ENCODE measurements around the gene CARMIL1.

The CARMIL1 gene

DNA sequence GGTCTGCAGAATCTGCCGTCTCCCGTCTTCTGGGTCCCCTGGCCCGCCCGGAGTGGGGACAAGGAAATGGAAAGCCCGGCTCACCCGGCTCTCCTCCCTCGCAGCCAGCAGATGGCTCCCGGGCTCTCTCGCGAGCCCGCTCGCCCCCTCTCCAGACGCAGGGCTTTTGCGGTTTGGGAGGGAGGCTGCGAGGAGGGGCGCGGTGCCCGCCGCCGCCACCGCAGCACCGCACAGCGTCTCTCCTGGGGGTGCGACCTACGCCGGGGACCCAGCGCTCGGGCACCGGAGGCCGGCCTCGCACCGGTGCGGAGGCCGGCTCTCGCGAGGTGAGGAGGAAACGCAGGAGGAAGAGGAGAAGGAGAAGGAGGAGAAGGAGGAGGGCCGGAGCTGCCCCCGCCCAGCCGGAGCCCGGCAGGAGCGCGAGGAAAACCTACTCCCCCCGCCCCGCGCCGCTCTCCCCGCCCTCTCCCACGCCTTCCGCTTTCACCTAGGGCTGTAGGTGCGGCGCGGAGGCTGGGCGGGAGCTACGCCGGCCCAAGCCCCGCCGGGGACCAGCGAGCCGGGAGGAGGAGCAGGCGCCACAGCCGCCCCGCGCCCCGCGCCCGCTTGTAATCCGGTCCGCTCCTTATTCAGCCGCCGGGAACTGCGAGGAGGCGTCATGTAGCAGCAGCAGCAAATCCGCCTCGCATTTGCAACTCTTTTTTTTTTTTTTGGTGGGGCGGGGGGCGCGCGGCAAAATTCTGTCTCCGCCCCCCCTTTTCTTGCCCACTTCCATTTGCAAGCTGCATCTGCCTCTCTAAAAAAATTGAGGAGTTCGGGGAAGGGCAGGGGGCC is at the start of gene CARMIL1:
Gene CARMIL1 (plus strand): TSS at position 461 of the 834 bp plus-strand sequence. CDS start 422 bp downstream, outside the sequence.
- Mint-ChIP-seq H3K36me3 (ENCODE audit: low read depth) (no peaks in the 10 kb centered on the region), H3K9me3 (no peaks in the 10 kb centered on the region), H3K27ac (peak within 1 kb of the TSS; percentile 84), H3K4me1 (ENCODE audit: low read depth) (peaks cover 45% of the 10 kb centered on the region), H3K4me3 (peak within 1 kb of the TSS; percentile 90), H3K27me3 (peaks cover 17% of the 10 kb centered on the region)

GRCh38 chr6:25229671-25230321 is 49.4 kb upstream of the CARMIL1 start:
- peaks cover 4% of the 10 kb centered on the region for H3K4me1 Mint-ChIP-seq (ENCODE audit: low read depth)
- H3K9me3 Mint-ChIP-seq, result no peaks in the 10 kb centered on the region
- H3K27ac Mint-ChIP-seq, result no peak overlapping the region
- H3K36me3 Mint-ChIP-seq (ENCODE audit: low read depth), result no peaks in the 10 kb centered on the region
- peaks cover 4% of the 10 kb centered on the region for H3K27me3 Mint-ChIP-seq
- H3K4me3 Mint-ChIP-seq, result no peak overlapping the region

GRCh38 chr6:25232479-25232878 is 46.7 kb upstream of the CARMIL1 start:
- no peak overlapping the region for H3K4me3 Mint-ChIP-seq

GRCh38 chr6:25233226-25233625 is 45.9 kb upstream of the CARMIL1 start:
- Mint-ChIP-seq H3K27ac (no peak overlapping the region), H3K4me1 (ENCODE audit: low read depth) (peaks cover 5% of the 10 kb centered on the region), H3K27me3 (no peaks in the 10 kb centered on the region), H3K36me3 (ENCODE audit: low read depth) (no peaks in the 10 kb centered on the region), H3K4me3 (no peak overlapping the region), H3K9me3 (no peaks in the 10 kb centered on the region)

More at GRCh38 chr6:25232479-25232878, 46.7 kb upstream of the CARMIL1 start:
- Mint-ChIP-seq H3K27ac (no peak overlapping the region), H3K36me3 (ENCODE audit: low read depth) (no peaks in the 10 kb centered on the region), H3K9me3 (no peaks in the 10 kb centered on the region), H3K4me1 (ENCODE audit: low read depth) (peaks cover 3% of the 10 kb centered on the region), H3K27me3 (no peaks in the 10 kb centered on the region)

DNA sequence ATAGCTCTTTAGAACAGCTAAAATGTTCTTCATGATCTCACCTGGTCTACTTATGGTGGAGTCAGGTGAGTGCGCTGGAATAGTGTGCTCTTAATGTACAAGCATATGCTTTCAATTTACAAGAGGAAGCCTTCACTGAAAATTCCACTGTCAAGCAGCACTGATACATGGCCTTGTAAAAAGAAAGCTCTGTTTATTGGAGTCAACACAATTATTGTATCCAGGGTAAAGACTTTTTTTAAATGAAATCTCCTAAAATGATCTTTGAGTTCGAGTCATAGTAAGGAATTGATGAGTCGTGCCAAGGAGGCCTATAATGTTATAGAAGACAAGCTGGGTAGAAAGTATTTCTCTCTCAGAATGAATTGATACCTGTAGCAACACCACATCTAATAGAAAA is 41.6 kb upstream of the CARMIL1 start:
- H3K4me1 Mint-ChIP-seq (ENCODE audit: low read depth), result peaks cover 5% of the 10 kb centered on the region
- H3K9me3 Mint-ChIP-seq, result no peaks in the 10 kb centered on the region
- H3K4me3 Mint-ChIP-seq, result no peak overlapping the region
- no peaks in the 10 kb centered on the region for H3K36me3 Mint-ChIP-seq (ENCODE audit: low read depth)
- no peak overlapping the region for H3K27ac Mint-ChIP-seq
- no peaks in the 10 kb centered on the region for H3K27me3 Mint-ChIP-seq

GRCh38 chr6:25239059-25239458 is 40.1 kb upstream of the CARMIL1 start:
- H3K27ac Mint-ChIP-seq, result no peak overlapping the region
- H3K9me3 Mint-ChIP-seq, result no peaks in the 10 kb centered on the region
- H3K4me1 Mint-ChIP-seq (ENCODE audit: low read depth), result peaks cover 5% of the 10 kb centered on the region
- no peaks in the 10 kb centered on the region for H3K27me3 Mint-ChIP-seq
- H3K36me3 Mint-ChIP-seq (ENCODE audit: low read depth), result no peaks in the 10 kb centered on the region
- no peak overlapping the region for H3K4me3 Mint-ChIP-seq

DNA sequence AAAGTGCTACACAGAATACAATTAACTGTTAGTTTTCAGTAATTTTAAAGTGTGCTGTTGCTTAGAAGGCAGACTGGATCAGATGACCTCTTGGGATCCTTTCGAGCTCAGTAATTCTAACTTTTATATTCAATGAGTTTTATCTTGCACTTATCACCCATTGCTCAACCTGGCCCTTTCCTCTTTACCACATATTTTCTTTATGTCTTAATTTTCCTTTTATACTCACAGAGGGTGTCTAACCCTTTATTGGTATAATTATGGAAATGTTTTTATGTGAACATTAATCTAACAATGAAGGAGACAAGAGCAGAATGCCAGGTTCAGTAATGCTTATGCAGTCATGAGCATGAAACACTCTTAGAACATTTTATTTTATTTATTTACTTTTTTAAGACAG is 39.7 kb upstream of the CARMIL1 start:
- Mint-ChIP-seq H3K27me3 (no peaks in the 10 kb centered on the region), H3K36me3 (ENCODE audit: low read depth) (no peaks in the 10 kb centered on the region)

GRCh38 chr6:25242567-25242966 is 36.6 kb upstream of the CARMIL1 start:
- Mint-ChIP-seq H3K27me3 (no peaks in the 10 kb centered on the region), H3K27ac (no peak overlapping the region), H3K4me1 (ENCODE audit: low read depth) (peaks cover 1% of the 10 kb centered on the region), H3K9me3 (no peaks in the 10 kb centered on the region), H3K4me3 (no peak overlapping the region), H3K36me3 (ENCODE audit: low read depth) (no peaks in the 10 kb centered on the region)

More for the DNA sequence above, 39.7 kb upstream of the CARMIL1 start:
- Mint-ChIP-seq H3K9me3 (no peaks in the 10 kb centered on the region), H3K4me3 (no peak overlapping the region), H3K4me1 (ENCODE audit: low read depth) (peaks cover 5% of the 10 kb centered on the region), H3K27ac (no peak overlapping the region)

DNA sequence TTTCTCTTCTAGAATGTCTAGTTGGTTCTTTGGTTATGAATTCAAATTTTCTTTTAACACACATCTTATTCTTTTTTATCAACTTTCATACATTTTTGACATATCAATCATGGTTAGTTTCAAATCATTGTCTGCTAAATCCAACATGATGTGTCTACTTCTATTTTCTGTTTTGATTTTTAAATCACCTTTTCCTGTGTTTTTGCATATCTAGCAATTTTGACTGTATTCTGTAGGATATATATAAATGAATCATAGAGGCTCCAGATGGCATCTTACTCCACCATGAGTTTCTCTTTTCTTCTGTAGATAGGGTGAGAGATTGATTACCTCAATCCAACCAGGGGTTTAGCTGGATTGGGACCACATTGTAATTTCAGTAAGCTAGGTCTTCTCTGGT is 34.3 kb upstream of the CARMIL1 start:
- peaks cover 4% of the 10 kb centered on the region for H3K4me1 Mint-ChIP-seq (ENCODE audit: low read depth)
- no peaks in the 10 kb centered on the region for H3K27me3 Mint-ChIP-seq
- H3K4me3 Mint-ChIP-seq, result no peak overlapping the region
- H3K36me3 Mint-ChIP-seq (ENCODE audit: low read depth), result no peaks in the 10 kb centered on the region
- no peak overlapping the region for H3K27ac Mint-ChIP-seq
- no peaks in the 10 kb centered on the region for H3K9me3 Mint-ChIP-seq

- H3K9me3 Mint-ChIP-seq, result no peaks in the 10 kb centered on the region
- peaks cover 4% of the 10 kb centered on the region for H3K27me3 Mint-ChIP-seq
- no peaks in the 10 kb centered on the region for H3K36me3 Mint-ChIP-seq (ENCODE audit: low read depth)
- peaks cover 4% of the 10 kb centered on the region for H3K4me1 Mint-ChIP-seq (ENCODE audit: low read depth)
- H3K4me3 Mint-ChIP-seq, result no peak overlapping the region
- H3K27ac Mint-ChIP-seq, result no peak overlapping the region
Measured at GRCh38 chr6:25248123-25248522, 31.1 kb upstream of the CARMIL1 start.

DNA sequence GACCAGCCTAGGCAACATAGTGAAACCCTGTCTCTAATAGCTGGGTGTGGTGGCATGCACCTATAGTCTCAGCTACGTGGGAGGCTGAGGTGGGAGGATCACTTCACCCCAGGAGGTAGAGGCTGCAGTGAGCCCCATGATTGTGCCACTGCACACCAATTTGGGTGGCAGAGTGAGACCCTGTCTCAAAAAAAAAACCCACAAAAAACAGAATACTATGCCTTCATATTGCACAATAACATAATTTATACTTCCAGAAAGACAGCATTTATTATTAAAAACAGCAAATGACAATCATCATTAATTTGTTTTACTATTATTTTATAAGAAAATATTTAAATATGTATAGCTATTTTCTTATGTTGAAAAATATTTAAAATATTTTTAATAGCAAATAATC is 30.0 kb upstream of the CARMIL1 start:
- H3K36me3 Mint-ChIP-seq (ENCODE audit: low read depth), result no peaks in the 10 kb centered on the region
- H3K4me3 Mint-ChIP-seq, result no peak overlapping the region
- H3K27ac Mint-ChIP-seq, result no peak overlapping the region
- peaks cover 4% of the 10 kb centered on the region for H3K27me3 Mint-ChIP-seq
- H3K9me3 Mint-ChIP-seq, result no peaks in the 10 kb centered on the region
- H3K4me1 Mint-ChIP-seq (ENCODE audit: low read depth), result peaks cover 4% of the 10 kb centered on the region

DNA sequence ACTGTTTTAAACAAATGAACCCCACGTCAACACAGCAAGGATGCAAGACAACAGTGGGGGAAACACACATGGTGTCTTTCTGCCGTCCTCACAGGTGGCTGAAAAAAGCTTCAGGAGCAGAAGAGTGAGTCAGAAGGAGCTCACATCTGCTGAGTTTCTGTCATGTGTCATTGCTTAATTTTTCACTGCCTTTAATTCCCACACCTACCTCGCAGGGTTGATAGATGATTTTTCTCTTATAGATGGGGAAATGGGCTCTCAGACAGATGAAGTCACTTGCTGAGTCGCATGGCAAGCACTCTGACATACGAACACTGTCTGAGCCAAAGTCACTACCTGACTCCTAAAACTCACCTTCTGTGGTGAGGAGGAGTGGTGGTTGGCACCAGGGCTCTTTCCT is 28.3 kb upstream of the CARMIL1 start:
- H3K4me3 Mint-ChIP-seq, result no peak overlapping the region
- peaks cover 4% of the 10 kb centered on the region for H3K27me3 Mint-ChIP-seq
- no peaks in the 10 kb centered on the region for H3K36me3 Mint-ChIP-seq (ENCODE audit: low read depth)
- peaks cover 4% of the 10 kb centered on the region for H3K4me1 Mint-ChIP-seq (ENCODE audit: low read depth)
- no peak overlapping the region for H3K27ac Mint-ChIP-seq
- no peaks in the 10 kb centered on the region for H3K9me3 Mint-ChIP-seq

DNA sequence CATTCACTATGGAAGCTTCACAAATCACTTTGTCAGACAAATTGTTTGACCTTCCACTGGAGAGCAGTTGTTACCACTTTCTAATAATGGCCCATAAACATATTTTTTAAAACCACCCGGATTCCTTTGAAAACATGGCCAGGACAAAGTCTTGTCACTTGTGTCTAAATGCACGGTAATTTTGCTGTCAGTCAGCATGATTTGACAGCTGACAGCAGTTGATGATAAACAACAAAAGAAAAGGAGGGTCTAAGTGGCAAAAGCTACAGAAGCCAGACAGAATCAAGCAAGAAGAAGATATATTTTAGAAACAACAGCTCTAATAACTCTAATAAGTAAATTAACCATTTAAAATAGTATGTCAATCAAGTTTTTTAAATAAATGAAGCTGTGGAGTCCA is 27.7 kb upstream of the CARMIL1 start:
- no peak overlapping the region for H3K4me3 Mint-ChIP-seq
- H3K27ac Mint-ChIP-seq, result no peak overlapping the region
- peaks cover 4% of the 10 kb centered on the region for H3K4me1 Mint-ChIP-seq (ENCODE audit: low read depth)
- no peaks in the 10 kb centered on the region for H3K36me3 Mint-ChIP-seq (ENCODE audit: low read depth)
- peaks cover 4% of the 10 kb centered on the region for H3K27me3 Mint-ChIP-seq
- no peaks in the 10 kb centered on the region for H3K9me3 Mint-ChIP-seq

GRCh38 chr6:25253351-25253750 is 25.8 kb upstream of the CARMIL1 start:
- no peaks in the 10 kb centered on the region for H3K36me3 Mint-ChIP-seq (ENCODE audit: low read depth)
- no peaks in the 10 kb centered on the region for H3K9me3 Mint-ChIP-seq
- no peak overlapping the region for H3K27ac Mint-ChIP-seq
- H3K27me3 Mint-ChIP-seq, result peaks cover 4% of the 10 kb centered on the region
- no peak overlapping the region for H3K4me3 Mint-ChIP-seq
- H3K4me1 Mint-ChIP-seq (ENCODE audit: low read depth), result peaks cover 1% of the 10 kb centered on the region

DNA sequence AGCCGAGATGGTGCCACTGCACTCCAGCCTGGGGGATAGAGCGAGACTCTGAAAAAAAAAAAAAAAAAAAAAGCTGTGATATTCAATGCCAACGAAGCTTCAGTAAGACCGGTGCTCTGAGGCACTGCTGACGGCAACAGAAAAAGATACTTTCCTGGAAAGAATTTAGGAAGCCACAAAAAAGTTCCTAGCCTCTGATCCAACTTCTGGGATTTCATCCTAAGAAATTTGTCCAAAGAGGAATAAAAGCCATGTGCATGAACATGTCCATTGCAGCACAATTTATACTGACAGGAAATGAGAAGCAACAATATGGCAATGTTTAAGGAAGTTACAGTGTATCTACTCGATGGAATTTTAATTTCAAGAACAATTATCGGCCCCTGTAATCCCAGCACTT is 24.5 kb upstream of the CARMIL1 start:
- Mint-ChIP-seq H3K9me3 (no peaks in the 10 kb centered on the region), H3K27ac (no peak overlapping the region), H3K36me3 (ENCODE audit: low read depth) (no peaks in the 10 kb centered on the region), H3K4me1 (ENCODE audit: low read depth) (no peaks in the 10 kb centered on the region), H3K27me3 (peaks cover 4% of the 10 kb centered on the region), H3K4me3 (no peak overlapping the region)

Measured in stimulated activated naive CD8-positive, alpha-beta T cell treated with anti-CD3 and anti-CD28 coated beads, Interleukin-15, Interleukin-2, amounts not matched to agents 100 ng/mL and 50 ng/mL, for 24 hours (primary cell).